Right lung (tissue), 5 donors: ENCODE data around the gene PTPRN2. TPM values are rescaled to one million over a fixed set of nuclear protein-coding genes. Genes with fewer than 3 reads are reported as not detected.

Experiments
- DNase-seq, 2 donors: peaks; one replicate each; pipeline ENCODE4 v3.0.0-alpha.2; 2013
- polyA plus RNA-seq, 5 donors: library from polyadenylated mRNA; unstranded; fragments of 120-200 nt; gene quantifications; one replicate each; pipeline versions ENCODE4 v1.2.1 to v1.2.3, GENCODE V29; 2013; ENCODE audit warnings: inconsistent platforms in 1 of 5, low replicate concordance in 1 of 5; ENCODE audit not compliant: insufficient read length in 5 of 5, insufficient read depth in 1 of 5

The PTPRN2 gene
- polyA plus RNA-seq, 5 donors = 6.2 to 8.1 (median 7.0) TPM

- DNase-seq = no peak
Observed at GRCh38 chr7:158267742-158268435, 319.7 kb downstream of the PTPRN2 start.

DNA sequence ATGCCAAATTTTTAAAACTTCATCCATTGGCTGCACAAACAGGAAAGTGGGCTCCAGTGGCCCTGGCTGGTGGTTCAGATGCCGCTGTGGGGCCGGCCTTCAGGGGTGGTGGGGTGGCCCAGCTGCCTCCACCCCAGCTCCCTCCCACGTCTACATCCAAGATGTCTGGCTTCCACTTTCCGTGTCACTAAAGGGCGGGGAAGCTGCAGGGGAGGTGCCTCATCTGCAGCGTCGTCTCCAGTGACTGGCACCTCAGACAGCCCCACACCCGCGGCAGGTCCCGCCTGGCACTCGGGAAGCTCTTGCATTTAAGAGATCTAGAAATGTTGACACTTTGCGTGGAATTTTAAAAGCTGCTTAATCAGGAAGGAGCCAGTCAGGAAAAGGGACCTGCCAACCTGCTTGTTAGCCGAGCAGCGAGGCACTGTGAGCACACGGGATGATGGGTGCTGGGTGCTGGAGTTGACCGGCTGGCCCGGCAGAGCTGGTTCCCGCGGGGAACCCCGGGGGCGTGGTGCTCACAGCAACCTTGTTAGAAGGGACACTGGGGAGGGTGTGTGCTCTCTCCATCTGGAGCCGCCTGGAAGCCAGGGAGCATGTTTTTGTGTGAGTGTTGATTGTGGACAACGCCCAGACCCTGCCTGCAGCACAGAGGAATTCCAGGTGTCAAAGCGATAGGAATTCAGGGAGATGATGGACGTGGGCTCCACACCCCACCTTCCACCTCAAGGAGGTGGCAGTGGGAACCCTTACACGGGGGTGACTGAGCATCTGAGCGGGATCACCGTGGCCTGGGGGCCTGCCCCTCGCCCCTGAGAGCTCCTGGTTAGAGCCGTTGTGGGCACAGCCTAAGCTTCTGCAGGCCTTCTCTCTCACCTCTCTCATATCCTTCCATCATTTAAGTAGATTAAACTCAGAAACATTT, 320.5 kb downstream of the PTPRN2 start:
- DNase-seq = no peak

GRCh38 chr7:158266426-158266816, 321.2 kb downstream of the PTPRN2 start:
- no peak for DNase-seq

- DNase-seq = no peak
Observed at GRCh38 chr7:158265743-158266080, 321.9 kb downstream of the PTPRN2 start.

DNA sequence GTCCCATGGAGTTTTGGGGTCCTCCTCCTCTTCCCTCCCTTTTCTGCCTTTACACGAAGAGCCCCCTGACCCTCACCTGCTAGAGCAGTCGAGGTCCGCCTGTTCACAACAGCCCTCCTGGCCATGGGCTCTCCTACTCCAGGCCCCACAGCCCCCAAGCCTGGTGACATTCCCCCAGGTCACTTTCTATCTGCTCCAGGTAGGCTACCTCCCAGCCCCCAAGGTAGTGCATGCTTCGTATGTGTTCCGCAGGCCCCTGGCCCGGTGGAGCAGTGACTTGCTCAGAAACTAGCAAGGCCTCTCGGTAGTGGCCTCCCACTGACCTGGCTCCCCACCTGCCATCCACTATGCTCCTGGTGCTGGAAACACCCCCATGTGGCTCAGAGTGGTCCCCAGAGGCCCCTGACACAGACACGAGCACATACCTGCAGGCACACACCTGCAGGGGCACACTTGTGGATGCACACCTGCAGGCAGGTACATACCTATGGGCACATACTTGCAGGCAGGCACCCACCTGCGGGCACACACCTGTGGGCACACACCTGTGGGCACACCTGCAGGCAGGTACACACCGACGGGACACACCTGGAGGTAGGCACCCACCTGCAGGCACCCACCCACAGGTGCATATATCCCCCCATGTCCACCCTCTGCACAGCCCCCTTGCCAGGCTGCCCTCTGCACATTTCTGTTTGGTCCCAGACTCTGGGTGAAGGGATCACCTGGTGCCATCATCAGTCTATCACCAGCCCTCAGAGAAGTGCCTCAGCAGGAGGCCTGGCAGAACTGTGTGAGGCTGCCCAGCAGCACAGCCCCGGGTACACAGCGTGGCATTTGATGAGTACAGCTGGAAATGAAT, 322.5 kb downstream of the PTPRN2 start:
- no peak for DNase-seq

DNA sequence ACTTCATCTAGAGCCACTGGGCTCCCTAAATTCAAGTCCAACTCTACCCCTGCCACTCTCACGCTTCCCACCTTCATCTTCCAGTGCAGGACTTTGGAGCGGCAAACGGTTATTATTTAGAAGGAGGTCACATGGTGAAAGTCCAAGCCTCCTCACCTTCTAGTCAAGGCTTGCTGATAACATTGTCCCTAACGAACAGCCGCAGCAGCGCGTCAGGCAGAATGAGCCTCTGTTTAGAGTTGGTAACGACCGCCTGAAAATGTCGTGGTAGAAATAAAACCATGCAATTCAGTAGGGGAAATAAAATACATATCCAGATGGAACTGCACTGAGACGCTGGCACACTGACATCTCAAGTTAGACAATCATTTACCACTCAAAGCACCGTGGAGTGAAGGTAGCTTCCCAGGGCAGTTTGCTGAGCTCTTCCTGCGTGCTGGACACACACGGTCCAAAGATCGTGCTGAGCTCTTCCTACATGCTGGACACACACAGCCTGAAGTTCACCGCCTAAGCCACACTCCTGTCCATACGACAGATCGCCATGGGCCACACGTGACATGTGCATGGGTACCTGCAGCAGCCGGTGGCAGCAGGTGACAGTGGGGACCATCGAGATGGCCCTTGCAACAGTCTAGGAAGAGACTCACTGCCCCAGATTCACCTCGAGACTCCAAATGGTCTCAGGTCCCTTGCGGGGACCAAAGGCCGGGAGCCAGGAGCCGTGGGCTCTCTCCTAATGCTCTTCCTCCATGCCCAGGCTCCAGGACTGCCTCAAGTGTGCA, 323.5 kb downstream of the PTPRN2 start:
- no peak for DNase-seq

DNA sequence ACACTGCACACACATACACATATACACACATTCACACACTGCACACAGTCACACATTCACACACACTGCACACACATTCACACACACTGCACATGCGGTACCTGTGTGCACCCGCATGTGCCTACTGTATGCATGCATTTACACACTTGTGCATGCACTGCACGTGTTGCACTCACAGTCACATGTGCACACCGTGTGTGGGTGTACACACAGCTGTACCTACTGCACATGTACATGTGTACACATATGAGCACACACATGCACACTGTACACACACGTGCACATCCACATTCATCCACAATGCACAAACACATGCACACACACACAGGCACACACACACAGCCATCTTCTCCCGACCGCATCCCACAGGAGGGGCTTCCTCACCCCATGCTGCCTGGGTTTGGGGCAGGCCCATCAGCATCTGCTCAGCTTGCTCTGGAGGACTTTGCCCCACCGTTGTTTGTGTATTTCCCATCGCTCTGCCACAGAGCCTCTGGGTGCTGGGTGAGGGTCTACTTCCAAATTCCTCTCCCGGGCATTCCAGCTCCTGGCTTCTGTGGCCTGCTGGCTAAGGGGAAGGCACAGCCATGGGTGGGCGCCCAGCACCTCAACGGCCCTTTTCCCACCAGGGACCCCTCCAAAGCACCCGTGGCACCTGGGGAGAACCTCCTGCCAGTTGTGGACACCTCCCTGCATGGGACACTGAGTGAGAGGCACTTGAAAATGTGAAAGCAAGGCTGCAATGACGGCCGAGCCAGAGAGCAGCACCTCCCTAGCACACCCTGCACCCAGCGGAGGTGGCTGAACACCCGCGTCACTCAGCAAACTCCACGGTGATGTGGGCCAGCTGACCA, 324.3 kb downstream of the PTPRN2 start:
- DNase-seq = no peak

GRCh38 chr7:158262284-158263109, 325.1 kb downstream of the PTPRN2 start:
- DNase-seq = no peak

GRCh38 chr7:158261362-158262235, 326.0 kb downstream of the PTPRN2 start:
- no peak for DNase-seq

DNA sequence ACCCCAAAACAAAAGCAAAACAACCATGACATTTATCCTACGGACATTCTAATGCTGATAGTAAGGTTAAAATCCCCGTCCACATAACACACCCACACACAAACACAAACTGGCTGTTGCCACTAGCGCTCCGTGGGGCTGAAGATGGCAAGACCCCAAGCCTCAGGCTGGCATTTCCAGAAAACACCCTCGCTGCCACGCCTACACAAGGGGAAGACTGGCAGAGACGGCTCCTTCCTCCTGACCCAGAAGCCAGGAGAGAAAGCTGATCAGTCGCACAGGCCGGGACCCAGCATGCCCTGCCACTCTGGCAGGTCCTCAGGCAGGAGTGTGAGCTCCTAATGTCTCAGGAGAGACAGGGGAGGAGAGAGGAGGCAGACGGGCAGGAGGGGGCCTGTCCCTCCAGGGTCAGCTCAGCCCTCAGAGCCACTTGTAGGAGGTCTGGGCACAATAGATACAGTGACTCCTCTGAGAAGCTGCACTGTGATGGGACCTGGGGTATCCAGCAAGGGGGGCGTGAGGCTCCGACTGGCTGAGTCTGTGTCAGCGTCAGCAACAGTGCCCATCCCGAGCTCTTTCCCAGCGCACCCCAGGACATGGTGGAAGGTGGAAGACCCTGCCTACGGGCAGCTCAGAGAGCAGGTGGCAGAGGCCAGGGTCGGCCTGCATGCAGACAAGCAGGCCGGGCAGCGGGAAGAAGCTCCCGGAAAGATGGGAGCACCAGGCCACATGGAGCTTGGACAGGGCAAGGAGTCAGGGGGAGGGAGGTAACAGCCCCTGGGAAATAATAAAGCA, 326.9 kb downstream of the PTPRN2 start:
- no peak for DNase-seq

DNA sequence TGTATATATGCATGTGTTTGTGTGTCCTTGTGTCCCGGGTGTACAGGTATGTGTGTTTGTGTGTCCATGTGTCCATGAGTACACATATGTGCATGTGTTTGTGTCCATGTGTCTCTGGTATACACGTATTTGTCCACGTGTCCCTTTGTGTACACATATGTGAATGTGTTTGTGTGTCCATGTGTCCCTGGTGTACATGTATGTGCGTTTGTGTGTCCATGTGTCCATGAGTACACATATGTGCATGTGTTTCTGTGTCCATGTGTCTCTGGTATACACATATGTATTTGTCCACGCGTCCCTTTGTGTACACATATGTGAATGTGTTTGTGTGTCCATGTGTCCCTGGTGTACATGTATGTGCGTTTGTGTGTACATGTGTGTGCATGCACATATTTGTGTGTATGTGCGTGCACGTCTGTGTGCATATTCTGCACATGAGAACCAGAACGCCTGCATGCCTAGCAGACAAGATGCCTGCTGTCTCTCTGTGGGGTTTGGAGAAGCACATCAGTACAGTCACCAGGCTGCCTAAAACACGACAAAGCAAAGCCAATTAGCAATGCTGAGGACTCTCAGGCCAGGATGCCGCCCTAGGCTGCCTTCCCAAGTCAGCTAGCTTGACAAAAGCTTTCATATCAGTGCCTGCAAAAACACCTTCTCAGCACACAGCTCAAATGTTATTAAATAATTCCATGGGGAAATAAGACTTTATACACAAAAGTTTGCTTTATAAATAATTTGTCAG, 327.8 kb downstream of the PTPRN2 start:
- DNase-seq = no peak

DNA sequence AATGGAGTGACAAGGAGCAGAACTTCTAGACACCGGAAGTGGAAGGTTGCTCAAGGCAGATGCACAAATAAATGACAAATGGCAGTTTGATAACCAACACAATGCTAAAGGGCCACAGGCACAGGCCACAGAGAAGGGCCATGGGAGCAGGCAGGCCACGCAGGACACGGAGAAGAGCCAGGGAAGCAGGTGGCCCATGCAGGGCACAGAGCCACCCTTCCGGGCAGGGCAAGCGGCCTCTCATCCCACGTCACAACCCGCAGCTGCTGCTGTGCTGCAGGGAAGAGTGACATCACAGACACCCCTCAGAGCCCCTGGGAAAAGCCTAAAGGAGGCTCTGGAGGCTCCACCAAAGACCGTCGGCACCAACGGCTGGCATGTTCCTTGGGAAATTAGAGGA, 328.5 kb downstream of the PTPRN2 start:
- no peak for DNase-seq

DNA sequence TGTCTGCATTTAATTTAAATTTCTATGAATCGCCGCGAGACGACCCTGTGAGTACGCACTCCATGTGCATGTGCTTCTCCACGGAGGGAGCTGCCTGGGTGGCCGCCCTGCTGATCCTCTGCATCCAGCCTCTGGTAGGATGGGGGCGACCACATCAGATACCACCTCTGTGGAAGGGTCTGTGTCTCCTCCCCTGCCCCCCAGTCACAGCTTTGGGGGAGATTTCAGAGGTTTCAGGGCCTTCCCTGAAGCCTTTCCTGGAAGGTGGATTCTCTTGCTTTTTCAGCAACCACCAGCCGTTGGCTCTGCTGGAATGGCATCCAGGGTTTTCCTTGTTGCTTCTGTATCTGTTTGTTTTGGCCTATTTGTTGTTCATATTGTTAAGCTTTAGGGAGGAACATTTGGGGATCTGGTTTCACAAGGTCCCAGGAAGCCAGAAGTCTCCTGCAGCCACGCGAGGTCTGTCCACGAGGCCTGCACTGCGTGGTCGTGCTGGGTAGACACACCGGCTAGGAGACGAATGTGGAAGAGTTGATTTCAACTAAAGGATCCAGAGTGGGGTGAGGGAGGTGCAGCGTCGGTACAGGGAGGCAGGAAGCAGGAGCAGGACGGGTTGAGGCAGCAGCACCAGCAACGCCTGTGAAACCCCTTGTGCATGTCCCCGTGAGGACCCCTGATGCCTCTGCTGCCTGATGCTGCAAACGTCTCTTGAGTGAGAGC, 329.1 kb downstream of the PTPRN2 start:
- DNase-seq = no peak

- DNase-seq = no peak
Observed at GRCh38 chr7:158257516-158258410, 329.9 kb downstream of the PTPRN2 start.

GRCh38 chr7:158257001-158257400, 330.6 kb downstream of the PTPRN2 start:
- DNase-seq = no peak
